BLaER1 (cell line): ENCODE measurements around the gene PABPC1L.

Source experiments
- H3K27ac ChIP-seq: shearing (Covaris generic); formaldehyde crosslinking; 2 replicates; pipeline ENCODE4 v1.8.1; 2022
- H3K27me3 ChIP-seq: shearing (Covaris generic); formaldehyde crosslinking; 2 replicates; pipeline ENCODE4 v1.8.1; 2022
- H3K36me3 ChIP-seq: shearing (Covaris generic); formaldehyde crosslinking; 2 replicates; pipeline ENCODE4 v1.8.1; 2022
- H3K4me1 ChIP-seq: shearing (Covaris generic); formaldehyde crosslinking; 2 replicates; pipeline ENCODE4 v1.8.1; 2022
- H3K4me2 ChIP-seq: shearing (Covaris generic); formaldehyde crosslinking; 2 replicates; pipeline ENCODE4 v1.8.1; 2022
- H3K4me3 ChIP-seq: shearing (Covaris generic); formaldehyde crosslinking; 2 replicates; pipeline ENCODE4 v1.8.1; 2022
- H3K9ac ChIP-seq: shearing (Covaris generic); formaldehyde crosslinking; 2 replicates; pipeline ENCODE4 v1.8.1; 2022
- H3K9me3 ChIP-seq: shearing (Covaris generic); formaldehyde crosslinking; 2 replicates; pipeline ENCODE4 v1.8.1; 2022
- H4K20me1 ChIP-seq: shearing (Covaris generic); formaldehyde crosslinking; 2 replicates; pipeline ENCODE4 v1.8.1; 2022
- Cebpa-rat ChIP-seq: shearing (Covaris generic); IDR thresholded peaks from 2 replicates; pipeline ENCODE4 v1.8.1; 2022

The PABPC1L gene

DNA sequence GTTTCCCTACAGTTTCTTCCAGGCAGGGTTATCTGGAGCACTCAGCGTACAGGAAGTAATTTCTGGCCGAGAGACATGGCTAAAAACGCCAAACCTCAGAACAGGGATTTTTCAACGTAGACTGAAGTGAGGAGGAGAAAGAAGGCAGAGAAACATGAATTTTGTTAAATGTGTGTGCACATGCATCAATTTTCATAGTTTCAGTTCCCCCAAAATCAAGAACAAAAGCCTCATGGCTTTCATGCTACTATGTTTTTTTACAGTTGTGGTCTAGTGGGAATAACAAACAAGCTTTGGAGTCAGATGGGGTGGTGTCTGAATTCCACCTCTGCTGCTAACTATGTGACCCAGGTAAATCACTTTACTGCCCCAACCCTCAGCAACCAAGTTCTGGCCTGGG is 45.4 kb downstream of the PABPC1L start:
- Histone ChIP-seq H3K27ac (0 out of 2 replicates have a peak overlapping the region, but pooled peaks have one; percentile 48), H4K20me1 (peaks cover 60% of the 10 kb centered on the region), H3K4me2 (peak overlapping the region; percentile 32; the same call in 1 of the 2 replicates), H3K9ac (no peak overlapping the region), H3K4me3 (no peak overlapping the region), H3K4me1 (peaks cover 56% of the 10 kb centered on the region), H3K9me3 (no peaks in the 10 kb centered on the region), H3K27me3 (no peaks in the 10 kb centered on the region), H3K36me3 (peaks cover 82% of the 10 kb centered on the region)
- no peak for TF ChIP-seq Cebpa-rat

DNA sequence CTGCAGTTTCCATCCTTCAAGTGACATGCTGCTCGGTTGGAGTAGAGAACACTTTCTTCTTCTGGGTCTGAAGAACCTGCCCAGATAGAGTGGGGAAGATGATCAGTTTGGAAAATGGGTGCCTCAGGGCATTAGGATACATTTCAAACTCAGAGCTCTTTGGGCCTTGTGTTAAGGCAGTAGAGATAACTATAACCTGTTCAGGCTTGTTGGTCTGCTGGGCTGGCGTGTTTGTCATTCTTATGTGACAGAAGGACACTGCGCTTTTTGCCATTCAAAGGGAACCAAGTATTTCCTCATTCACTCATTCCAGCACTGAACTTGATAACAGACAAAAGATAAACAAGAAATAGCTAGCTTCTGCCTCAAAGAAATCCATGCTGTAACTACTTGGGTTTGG is 46.5 kb downstream of the PABPC1L start:
- no peaks in the 10 kb centered on the region for H3K9me3 ChIP-seq
- H3K36me3 ChIP-seq: peaks cover 70% of the 10 kb centered on the region
- H3K4me3 ChIP-seq: no peak overlapping the region
- peaks cover 60% of the 10 kb centered on the region for H4K20me1 ChIP-seq
- no peak overlapping the region for H3K27ac ChIP-seq
- no peaks in the 10 kb centered on the region for H3K27me3 ChIP-seq
- no peak for TF ChIP-seq Cebpa-rat
- H3K4me2 ChIP-seq: no peak overlapping the region
- no peak overlapping the region for H3K9ac ChIP-seq
- H3K4me1 ChIP-seq: peaks cover 64% of the 10 kb centered on the region

DNA sequence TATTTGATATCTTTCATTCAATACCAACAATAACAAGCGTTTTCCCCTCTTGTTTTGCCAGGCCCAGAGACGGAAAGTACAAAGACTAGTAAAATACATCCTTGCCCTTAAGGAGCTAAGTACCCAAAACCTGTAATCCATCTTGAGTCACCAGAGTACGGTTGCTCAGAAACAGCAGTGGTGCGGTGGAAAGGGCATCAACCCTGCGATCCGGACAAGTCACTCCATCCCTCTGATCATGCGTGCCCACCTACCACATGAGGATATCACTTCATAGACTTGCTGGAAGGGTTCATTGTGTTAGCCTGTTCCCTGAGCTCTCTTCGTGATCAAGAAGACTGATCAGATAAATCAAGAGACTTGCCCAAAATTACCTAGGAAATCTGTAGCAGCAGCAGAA is 48.4 kb downstream of the PABPC1L start:
- no peak overlapping the region for H3K9ac ChIP-seq
- H3K36me3 ChIP-seq: peaks cover 52% of the 10 kb centered on the region
- H3K4me3 ChIP-seq: no peak overlapping the region; the same call in 1 of the 2 replicates
- peaks cover 56% of the 10 kb centered on the region for H3K4me1 ChIP-seq
- H4K20me1 ChIP-seq: peaks cover 43% of the 10 kb centered on the region
- peak overlapping the region; percentile 95 for H3K4me2 ChIP-seq
- no peak for TF ChIP-seq Cebpa-rat
- no peak overlapping the region for H3K27ac ChIP-seq
- H3K27me3 ChIP-seq: no peaks in the 10 kb centered on the region
- H3K9me3 ChIP-seq: no peaks in the 10 kb centered on the region

DNA sequence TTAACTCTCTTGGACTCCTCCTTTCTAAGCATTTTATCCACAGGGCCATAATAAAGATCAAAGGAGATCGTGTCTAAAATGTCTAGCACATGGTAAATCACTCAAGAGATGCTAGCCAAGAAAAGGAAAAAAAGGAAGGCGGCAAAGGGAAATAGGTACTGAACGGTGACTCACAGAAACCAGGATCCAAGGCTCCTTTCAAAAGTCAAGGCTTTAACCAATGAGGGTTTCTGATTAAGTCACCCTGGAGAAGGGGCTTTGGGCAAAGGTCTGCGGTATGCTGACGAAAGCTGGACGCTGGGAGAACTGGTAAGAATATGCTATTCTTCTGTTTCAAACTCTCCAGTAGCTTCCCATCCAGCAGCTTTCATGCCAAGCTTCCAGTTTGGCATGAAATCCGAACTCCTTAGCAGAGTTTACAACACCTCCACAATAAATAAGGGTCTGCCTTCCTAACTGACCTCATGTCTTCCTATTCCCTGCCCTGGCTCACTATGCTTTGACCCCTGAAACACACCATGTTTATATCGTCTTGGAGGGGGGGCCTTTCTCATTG is 49.3 kb downstream of the PABPC1L start:
- Histone ChIP-seq H3K4me1 (peaks cover 50% of the 10 kb centered on the region), H3K27ac (0 out of 2 replicates have a peak overlapping the region, but pooled peaks have one; percentile 8)

DNA sequence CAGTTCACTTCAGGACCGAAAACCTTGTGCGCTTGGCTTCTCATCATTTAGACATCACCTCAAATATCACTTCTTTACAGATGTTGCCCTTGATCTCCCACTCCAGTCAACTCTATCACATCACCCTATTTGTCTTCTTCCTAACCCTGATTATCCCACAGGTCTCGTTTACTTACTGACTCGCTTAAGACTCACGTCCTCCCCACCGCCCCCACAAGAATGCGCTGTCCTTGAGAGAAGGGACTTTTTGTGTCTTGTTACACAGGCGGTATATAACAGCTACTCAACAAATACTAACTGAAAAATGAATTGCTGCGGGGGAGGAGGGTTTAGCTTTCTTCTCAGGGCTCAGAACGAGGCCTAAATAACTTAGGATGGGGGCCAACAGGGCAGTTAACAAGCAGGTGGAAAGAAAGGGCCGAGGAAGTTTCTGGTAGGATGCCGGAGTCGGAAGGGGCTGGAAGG is 49.8 kb downstream of the PABPC1L start:
- Histone ChIP-seq H3K4me1 (peaks cover 47% of the 10 kb centered on the region), H4K20me1 (peaks cover 34% of the 10 kb centered on the region), H3K27ac (peak overlapping the region; percentile 83), H3K9ac (peak overlapping the region; percentile 84), H3K9me3 (no peaks in the 10 kb centered on the region), H3K4me3 (peak overlapping the region; percentile 87), H3K27me3 (no peaks in the 10 kb centered on the region), H3K36me3 (peaks cover 38% of the 10 kb centered on the region), H3K4me2 (peak overlapping the region; percentile 95)
- no peak for TF ChIP-seq Cebpa-rat

More for the DNA sequence above, 49.3 kb downstream of the PABPC1L start:
- Histone ChIP-seq H3K9me3 (no peaks in the 10 kb centered on the region), H3K36me3 (peaks cover 43% of the 10 kb centered on the region), H3K27me3 (no peaks in the 10 kb centered on the region), H4K20me1 (peaks cover 35% of the 10 kb centered on the region), H3K4me3 (peak overlapping the region; percentile 87), H3K9ac (peak overlapping the region; percentile 84), H3K4me2 (peak overlapping the region; percentile 95)
- no peak for TF ChIP-seq Cebpa-rat

DNA sequence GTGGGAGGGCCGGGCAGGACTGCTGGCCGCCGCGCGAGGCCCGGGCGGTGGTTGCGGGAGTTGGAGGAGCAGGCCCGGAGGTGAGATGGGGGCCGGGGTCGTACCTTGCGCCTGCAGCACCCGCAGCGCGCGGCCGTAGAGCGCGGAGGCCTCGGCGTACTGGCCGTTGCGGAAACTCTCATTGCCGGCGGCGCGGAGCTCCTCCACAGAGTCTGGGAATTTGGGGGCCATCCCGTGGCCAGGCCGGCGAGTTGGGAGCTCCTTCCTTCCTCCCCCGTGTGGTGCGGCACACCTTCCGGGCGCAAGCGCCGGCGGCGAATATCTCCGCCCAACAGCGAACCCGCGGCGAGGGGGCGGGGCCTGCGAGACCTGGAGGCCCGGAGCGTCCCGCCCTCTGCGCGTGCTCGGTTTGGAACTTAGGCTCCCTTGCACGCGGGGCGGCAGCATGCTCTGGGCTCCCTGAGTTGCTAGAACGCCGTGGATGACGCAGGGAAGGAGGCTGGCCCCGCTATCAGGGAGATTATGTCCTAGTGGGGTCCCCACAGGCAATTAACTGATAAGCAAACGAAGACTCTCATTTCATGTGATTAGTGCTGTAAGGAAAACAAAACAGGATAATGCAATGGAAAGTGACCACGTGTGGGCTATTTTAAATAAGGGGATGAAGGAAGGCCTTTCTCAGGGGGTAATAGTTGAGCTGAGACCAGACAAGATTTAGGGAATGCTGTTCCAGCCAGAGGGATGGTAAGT is 50.4 kb downstream of the PABPC1L start, which contains the start of gene TOMM34:
Gene TOMM34, minus strand, starts transcription at position 295 of the 750 bp plus-strand sequence. Its CDS starts 64 bp downstream, at position 231.
- peak within 1 kb of the TSS; percentile 87 for H3K4me3 ChIP-seq
- peak within 1 kb of the TSS; percentile 84 for H3K9ac ChIP-seq
- peaks cover 42% of the 10 kb centered on the region for H3K4me1 ChIP-seq
- H3K27ac ChIP-seq: peak within 1 kb of the TSS; percentile 83
- H3K9me3 ChIP-seq: no peaks in the 10 kb centered on the region
- H3K27me3 ChIP-seq: no peaks in the 10 kb centered on the region
- peaks cover 34% of the 10 kb centered on the region for H4K20me1 ChIP-seq
- TF ChIP-seq Cebpa-rat: no peak
- H3K36me3 ChIP-seq: peaks cover 32% of the 10 kb centered on the region
- H3K4me2 ChIP-seq: peak within 1 kb of the TSS; percentile 95

DNA sequence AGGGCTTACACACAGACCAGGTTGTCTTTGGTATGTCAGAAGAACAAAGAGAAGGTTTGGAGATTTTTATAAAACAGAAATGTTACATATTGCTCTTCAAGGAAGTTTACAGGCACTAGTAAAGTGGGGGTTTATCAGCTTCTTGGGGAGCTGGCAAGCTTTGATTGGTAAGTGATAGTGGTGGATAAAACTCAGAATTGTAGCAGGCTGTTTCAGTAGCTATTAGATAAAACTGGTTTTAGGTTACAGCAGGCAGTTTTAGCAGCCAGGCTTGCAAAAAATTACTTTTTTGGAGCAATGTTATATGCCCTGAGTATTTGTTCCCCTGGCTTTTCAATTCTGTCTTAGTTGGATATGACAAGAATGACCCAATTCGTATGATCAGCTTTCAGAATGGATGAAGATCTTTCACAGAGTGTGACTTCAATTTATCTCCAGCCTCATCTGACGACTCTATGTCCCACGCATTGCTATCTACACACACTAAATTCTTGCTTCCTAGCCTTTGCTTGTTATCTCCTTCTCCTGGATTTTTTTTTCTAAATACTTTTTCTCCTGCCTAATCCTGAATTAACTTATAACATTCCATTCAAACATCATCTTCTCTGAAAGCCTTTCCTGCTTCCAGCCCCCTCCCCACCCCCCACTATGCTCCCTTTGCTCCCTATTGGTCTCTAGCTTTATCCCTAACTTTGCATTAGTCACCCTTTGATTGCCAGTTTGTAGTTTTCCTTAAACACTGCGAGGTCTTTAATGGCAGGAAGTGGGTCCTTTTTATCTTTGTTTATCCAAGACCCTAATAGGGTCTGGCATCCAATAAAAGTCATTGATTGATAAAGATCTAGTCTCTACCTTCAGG is 51.4 kb downstream of the PABPC1L start:
- H3K9ac ChIP-seq: no peak overlapping the region
- TF ChIP-seq Cebpa-rat: no peak
- H3K36me3 ChIP-seq: peaks cover 22% of the 10 kb centered on the region
- peaks cover 30% of the 10 kb centered on the region for H4K20me1 ChIP-seq
- H3K9me3 ChIP-seq: no peaks in the 10 kb centered on the region
- H3K27ac ChIP-seq: no peak overlapping the region
- no peak overlapping the region for H3K4me3 ChIP-seq
- H3K4me2 ChIP-seq: peak overlapping the region; percentile 95
- H3K4me1 ChIP-seq: peaks cover 40% of the 10 kb centered on the region
- H3K27me3 ChIP-seq: no peaks in the 10 kb centered on the region

DNA sequence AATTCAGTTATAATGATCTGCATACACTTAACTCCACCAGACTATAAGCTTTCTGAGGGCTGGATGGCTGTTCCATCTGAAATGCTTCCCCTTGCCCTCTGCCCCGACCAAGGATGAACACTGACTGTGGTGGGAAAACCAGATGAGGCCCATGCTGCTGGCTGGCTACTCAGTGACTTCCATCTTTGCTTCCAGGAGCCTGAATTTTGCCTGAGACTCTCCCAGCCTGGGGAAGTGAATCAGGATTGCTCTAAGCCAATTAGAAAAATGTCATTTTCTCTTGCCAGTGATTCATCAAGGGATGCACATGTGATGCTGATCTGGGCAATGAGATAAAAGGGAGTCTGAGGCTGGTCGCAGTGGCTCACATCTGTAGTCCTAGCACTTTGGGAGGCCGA is 52.0 kb downstream of the PABPC1L start:
- no peak overlapping the region for H3K4me3 ChIP-seq
- no peaks in the 10 kb centered on the region for H3K9me3 ChIP-seq
- no peak for TF ChIP-seq Cebpa-rat
- no peak overlapping the region for H3K9ac ChIP-seq
- H3K27ac ChIP-seq: no peak overlapping the region
- H4K20me1 ChIP-seq: peaks cover 28% of the 10 kb centered on the region
- H3K27me3 ChIP-seq: no peaks in the 10 kb centered on the region
- H3K4me1 ChIP-seq: peaks cover 37% of the 10 kb centered on the region
- H3K36me3 ChIP-seq: peaks cover 18% of the 10 kb centered on the region
- H3K4me2 ChIP-seq: no peak overlapping the region

DNA sequence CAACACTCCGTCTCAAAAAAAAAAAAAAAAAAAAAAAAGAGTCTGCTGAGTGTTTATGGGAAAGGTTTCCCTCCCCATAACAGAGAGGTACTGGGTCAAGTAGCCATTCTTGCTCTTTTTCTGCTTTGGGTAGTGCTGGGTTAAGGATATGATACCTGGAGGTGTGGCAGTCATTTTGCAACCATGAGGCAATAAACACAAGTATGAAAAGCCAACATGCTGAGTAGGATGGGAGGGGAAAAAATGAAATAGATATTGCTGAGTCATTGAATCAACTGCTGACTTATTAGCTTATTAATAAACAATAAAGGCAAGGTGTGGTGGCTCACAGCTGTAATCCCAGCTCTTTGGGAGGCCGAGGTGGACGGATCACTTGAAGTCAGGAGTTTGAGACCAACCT is 52.6 kb downstream of the PABPC1L start:
- no peak for TF ChIP-seq Cebpa-rat
- Histone ChIP-seq H3K27ac (no peak overlapping the region), H3K36me3 (peaks cover 11% of the 10 kb centered on the region), H3K9ac (no peak overlapping the region), H3K9me3 (no peaks in the 10 kb centered on the region), H3K4me3 (no peak overlapping the region), H4K20me1 (peaks cover 22% of the 10 kb centered on the region), H3K4me2 (no peak overlapping the region), H3K27me3 (no peaks in the 10 kb centered on the region), H3K4me1 (peaks cover 42% of the 10 kb centered on the region)
